MV-4-11 (cell line): ENCODE data around the gene DENND4A.

ENCODE experiments used
- DNase-seq: peaks from one replicate; lab custom pipeline; 2025; lab: John Stamatoyannopoulos, UW

Gene DENND4A

DNA sequence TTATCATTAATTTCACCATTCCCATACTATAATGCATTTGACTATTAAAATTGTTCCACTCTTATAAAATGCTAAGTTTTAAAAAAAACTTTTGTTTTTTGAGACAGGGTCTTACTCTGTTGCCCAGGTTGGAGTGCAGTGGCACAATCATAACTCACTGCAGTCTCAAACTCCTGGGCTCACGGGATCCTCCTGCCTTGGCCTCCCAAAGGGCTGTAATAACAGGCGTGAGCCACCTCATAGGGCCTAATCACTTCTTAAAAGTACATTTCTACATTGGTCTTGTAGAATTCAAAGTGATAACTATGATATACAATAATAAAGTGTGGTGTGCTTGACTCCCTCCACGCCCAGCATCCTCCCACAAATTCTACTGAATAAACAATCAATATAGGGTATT, 3.0 kb downstream of the DENND4A start:
- DNase-seq = no peak

DNA sequence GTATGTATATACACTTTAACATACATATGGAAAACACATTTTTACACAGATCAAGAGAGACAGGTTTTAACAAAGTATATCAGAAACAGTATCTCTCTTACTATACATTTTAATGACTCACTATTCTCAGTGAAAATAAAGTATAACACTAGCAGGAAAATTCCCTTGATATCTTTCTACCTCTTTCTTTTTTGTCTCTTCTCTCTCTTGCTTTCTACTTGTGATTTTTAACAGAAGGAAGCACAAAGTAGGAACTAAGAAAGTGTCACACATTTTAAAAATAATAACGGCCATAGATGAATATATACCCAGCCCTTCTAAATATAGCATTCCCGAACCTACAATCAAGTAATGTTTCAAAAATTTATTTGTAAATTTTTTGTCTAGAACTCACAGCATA, 4.8 kb downstream of the DENND4A start:
- DNase-seq = no peak

DNA sequence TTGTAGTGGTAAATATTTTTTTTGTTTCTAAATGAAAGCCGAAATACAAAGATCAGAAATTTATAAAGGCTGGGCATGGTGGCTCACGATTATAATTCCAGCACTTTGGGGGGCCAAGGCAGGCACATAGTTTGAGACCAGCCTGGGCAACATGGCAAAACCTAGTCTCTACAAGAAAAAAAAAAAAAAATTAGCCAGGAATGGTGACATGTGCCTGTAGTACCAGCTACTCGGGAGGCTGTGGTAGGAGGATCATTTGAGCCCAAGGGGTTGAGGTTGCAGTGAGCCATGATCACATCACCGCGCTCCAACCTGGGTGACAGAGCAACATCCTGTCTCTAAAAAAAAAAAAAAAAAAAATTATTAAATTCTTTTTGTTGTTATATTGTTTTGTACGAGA, 6.9 kb downstream of the DENND4A start:
- no peak for DNase-seq

DNA sequence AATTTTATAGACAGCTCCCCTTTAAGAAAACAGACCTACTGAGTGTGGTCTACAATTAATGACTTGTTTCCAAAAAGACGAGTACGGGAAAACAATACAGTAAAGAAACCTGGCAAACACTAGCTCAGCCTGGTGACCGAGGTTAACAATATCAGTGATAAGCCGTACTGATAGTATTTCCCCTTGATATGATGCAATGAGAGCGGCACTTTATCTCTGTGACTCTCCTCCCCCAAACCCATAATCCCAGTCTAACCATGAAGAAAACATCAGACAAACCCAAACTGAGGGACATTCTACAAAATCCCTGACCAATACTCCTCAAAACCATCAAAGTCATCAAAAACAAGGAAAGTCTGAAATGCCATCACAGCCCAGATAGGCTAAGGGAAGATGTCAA, 8.2 kb downstream of the DENND4A start:
- DNase-seq = peak; percentile 17

DNA sequence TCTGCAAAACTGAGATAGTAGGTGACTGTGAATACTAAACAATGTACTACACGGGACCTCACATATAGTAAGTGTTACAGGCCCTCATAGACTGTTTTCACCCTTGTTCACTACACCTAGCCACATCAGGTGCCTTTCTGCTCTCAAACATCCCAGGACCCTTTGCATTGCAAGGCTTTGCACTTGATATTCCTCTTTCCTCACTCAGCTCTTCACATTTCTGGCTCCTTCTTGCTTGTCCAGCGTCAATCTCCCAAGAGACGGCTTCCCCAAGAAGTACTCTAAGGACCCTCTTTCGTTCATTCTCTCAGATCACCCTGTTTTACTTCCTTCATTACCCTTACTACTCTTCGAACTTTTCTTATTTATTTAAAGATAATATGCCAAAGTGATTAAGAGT, 10.0 kb downstream of the DENND4A start:
- DNase-seq = no peak

DNA sequence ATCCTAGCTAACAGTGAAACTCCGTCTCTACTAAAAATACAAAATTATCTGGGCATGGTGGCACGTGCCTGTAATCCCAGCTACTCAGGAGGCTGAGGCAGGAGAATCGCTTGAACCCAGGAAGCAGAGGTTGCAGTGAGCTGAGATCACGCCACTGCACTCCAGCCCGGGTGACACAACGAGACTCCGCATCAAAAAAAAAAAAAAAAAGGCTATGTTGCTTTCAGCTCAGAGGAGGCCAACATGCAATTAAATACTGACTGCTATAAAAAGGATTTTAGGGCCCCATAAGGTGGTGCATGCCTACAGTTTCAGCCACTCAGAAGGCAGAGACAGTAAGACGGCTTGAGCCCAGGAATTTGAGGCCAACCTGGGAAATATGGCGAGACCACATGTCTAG, 13.4 kb downstream of the DENND4A start:
- peak; percentile 7 for DNase-seq

DNA sequence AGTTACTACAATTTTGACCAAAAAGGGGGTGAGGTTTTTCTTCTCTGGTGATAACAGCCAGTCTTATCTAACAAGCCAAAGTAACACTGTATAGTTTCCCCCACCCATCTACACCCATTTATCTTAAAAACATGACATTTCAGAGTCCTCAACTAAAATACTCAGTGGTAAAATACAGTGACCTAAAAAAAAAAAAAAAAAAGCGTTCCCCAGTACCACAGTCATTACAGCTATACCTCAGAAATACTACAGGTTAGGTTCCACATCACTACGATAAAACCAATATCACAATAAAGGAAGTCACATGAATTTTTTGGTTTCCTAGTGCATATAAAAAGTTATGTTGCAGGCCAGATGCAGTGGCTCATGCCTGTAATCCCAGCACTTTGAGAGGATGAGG, 13.8 kb downstream of the DENND4A start:
- DNase-seq = peak; percentile 9

DNA sequence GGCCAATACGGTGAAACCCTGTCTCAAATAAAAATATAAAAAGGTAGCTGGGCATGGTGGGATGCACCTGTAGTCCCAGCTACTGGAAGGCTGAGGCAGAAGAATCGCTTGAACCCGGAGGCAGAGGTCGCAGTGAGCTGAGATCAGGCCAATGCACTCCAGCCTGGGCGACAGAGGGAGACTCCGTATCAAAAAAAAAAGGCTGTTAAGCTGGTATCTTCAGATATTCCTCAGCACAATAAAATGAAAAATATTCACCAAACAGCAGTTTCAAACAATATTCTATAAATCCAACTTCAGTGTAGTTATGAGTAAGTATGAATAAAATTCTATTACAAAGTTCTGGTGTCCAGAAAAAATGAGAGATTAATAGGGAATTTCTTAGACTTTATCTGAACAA, 14.2 kb downstream of the DENND4A start:
- DNase-seq = no peak

DNA sequence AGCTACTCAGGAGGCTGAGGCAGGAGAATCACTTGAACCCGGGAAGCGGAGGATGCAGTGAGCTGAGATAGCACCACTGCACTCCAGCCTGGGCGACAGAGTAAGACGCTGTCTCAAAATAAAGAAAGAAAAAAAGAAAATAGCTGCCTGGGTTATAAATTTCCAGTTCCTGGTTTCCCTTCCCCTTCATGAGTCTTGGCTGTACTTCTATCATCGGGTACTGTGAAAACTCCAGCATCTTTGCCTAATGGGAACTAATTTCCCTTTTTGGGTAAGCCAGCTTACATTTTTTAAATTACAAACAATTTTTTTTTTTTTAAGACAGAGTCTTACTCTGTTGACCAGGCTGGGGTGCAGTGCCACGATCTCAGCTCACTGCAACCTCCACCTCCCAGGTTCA, 15.0 kb downstream of the DENND4A start:
- DNase-seq = peak; percentile 82

DNA sequence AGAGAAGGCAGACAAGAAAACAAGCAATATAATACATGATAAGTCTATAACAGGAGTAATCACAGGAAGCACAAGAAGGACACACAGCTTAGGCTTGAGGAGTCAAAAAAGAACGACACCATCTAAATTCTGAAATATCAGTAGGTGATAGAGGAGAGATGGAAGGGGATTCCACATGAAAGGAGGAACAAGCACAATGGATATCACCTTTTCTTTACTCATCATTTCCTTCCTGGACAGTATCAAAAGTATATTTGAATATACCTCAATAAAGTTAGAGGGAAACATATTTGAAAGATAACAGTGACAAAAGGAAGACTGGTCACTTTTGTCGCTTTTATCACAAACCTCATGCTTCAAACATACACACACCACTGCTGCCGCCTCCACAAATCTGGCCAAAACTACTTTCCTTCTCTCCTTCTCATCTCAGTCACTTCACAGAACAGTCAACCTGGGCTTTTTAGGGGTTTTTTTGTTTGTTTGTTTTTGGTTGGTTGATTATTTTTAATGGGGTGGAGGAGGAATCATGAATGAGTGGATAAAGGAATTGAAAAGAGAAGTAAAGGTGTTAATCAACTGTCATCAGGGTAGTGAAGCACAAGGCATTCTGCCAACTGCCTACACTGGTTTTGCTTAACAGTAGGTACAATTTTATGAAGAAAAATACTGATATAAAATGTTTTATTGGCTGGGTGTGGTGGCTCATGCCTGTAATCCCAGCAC, 18.5 kb downstream of the DENND4A start:
- DNase-seq = no peak

DNA sequence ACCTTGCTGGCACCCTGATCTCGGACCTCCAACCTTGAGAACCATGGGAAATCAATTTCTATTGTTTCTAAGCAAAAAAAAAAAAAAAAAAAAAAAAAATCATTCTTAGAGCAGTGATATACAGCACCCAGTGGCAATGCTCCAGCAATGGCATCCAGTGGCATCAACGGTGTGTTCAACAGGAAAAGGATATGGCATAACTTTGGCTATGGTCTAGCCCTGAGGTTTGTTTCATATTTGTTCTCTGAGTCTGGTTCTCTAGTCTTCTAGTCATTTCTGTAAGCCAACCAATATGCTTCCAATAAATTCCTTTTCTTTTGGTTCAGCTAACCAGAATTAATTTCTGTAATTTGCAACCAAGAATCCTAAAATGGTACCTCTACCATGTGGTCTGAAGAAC, 19.2 kb downstream of the DENND4A start:
- DNase-seq = peak; percentile 20

DNA sequence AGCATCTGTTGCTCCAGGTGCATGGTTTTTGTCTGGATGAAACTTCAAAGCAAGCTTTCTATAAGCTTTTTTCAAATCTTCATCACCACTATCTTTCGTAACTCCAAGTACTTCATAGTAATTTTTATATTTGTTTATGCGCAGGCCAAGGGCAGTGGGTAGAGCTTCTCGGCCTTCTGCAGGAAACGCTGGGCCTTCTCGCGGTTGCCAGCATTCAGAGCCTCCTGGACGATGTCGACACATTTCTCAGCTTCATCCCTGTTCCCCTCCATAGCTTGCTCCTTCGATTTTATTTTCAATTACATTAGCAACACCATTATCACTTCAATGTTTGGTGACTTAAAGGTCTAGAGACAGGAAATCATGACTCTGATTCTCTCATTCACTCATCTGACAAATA, 20.2 kb downstream of the DENND4A start:
- peak; percentile 34 for DNase-seq

DNA sequence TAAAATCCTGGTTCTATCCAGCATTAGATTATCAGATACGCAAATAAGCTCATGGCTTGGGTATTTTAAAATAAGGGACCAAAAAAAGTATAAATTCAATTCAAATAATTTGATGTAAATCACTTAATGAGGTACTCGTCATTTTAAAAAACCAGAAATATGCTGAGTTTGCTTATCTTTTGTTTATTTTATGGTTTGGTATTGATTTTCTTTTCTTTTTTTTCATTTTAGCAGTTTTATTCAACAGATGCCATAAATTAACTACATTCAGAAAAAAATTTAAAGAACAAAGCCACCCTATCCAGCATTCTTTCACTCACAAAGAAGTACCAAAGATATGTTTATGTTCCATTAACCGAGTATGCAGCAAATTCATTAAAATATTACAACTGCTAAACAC, 22.6 kb downstream of the DENND4A start:
- DNase-seq = no peak

DNA sequence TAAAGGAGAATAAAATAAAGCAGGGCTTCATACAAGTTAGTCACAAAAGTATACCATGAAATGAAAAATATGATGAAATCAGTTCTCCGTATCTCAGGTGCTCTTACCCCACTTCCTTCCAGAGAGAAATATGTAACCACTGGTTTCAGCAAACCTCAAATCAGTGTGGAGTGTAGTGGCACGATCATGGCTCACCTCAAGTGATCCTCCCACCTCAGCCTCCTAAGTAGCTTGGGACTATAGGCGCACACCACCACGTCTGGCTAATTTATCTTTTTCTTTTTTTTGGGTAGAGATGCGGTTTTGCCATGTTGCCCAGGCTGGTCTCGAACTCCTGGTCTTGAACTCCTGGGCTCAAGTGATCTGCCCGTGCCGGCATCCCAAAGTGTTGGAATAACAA, 24.2 kb downstream of the DENND4A start:
- DNase-seq = no peak

DNA sequence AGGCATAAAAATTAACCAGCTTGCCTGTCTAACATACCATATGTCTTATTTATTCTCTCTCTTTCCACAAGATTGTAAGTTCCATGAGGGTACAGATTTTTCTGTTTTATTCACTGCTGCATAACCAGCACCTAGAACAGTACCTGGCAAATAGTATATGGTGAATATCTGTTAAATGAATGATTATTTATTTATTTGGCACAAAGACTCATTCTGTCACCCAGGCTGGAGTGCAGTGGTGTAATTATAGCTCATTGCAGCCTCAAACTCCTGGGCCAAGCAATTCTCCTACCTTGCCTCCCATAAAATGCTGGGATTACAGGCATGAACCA, 24.9 kb downstream of the DENND4A start:
- no peak for DNase-seq

DNA sequence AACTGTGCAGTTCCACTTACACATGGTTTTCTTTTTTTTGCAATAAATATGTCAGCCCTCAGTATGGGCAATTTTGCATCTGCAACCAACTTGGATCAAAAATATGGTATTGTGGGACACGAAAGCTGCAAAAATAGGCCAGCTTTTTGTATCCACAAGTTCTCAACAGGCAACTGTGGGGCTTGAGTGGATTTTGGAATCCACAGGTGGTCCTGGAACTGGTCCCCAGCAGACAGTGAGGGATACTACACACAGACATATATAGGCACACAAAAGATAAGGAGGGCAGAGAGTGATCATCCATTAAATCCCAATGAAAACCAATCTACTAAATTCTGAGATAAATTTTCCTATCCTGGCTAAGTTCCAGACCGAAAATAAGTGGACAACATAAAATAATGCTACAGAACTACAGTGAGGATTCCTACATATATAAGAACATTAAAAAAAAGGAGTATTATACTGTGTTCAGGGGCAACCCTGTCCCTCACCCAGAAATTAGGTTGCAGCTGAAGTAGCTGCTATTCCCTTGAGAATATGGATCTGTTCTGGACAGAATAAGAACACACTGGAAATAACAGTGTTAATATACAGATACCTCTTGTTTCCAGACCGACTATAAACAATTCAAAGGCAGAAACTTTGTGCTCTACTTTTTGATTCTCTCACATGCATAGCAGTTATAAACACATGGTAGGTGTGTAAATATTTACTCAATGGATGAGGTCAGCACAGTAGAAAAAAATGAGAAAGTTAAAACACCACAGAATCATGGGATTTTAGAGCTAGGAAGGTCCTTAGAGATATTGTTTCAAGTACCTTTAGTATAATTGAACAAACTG, 25.4 kb downstream of the DENND4A start:
- DNase-seq = no peak

DNA sequence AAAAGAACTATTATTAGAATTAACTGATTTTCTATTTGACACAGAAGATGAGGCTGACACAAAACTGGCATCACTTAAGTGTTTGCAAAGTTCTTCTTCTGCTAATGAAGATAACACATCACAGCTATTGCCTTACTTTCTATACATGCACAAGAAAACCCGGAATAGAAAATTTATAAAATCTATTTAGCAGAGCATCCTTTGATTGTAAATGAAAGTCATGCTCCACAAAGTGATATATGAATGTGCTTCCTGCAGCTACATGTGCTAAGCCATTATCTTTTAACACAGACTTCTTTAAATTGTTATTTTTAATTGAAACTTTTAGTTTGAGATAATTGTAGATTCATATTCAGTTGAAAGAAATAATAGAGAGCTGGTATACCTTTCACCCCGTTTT, 27.0 kb downstream of the DENND4A start:
- DNase-seq = no peak

DNA sequence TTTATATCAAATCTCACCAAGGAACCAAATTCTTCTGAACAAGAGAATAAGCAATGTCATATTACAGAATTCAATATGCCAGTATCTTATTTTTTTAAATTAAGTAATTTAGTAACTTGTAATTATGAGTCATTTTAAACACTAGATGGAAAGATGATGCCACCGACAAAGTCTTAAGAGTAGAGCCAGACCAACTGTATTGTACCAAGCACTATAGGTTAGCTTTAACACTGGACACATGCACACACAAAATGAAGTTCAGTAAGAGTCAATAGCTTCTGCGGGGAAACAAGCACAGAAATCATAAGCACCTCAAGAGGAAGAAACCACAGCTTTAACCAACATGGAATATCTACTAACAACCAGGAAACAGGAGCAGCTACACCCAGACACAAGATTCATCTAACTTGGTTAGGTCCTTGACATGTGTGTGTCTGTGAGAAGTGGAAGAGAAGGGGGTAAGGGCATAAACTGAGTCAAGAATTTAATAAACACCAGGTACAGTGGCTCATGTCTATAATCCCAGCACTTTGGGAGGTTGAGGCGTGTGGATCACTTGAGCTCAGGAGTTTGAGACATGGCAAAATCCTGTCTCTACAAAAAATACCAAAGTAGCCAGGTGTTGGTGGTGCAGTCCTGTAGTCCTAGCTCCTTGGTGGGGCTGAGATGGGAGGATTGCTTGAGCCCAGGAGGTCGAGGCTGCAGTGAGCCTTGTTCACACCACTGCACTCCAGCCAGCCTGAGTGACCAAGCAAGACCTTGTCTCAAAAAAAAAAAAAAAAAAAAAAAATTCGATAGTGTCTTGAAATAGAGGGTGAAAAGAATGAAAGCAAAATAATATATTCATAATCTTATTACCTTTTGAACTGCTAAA, 28.9 kb downstream of the DENND4A start:
- DNase-seq = no peak

DNA sequence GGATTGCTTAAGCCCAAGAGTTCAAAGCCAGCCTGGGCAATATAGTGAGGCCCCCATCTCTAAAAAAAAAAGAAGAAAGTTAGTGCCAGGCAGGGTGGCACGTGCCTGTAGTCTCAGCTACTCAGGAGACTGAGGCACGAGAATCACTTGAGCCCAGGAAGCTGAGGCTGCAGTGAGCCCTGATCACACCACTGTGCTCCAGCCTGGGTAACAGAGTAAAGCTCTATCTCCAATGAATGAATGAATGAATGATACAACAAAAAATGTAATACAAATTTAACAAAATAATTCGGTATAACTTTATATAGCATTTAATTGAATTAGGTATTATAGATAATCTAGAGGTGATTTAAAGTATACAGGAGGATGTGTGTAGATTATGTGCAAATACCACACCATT, 29.7 kb downstream of the DENND4A start:
- no peak for DNase-seq

DNA sequence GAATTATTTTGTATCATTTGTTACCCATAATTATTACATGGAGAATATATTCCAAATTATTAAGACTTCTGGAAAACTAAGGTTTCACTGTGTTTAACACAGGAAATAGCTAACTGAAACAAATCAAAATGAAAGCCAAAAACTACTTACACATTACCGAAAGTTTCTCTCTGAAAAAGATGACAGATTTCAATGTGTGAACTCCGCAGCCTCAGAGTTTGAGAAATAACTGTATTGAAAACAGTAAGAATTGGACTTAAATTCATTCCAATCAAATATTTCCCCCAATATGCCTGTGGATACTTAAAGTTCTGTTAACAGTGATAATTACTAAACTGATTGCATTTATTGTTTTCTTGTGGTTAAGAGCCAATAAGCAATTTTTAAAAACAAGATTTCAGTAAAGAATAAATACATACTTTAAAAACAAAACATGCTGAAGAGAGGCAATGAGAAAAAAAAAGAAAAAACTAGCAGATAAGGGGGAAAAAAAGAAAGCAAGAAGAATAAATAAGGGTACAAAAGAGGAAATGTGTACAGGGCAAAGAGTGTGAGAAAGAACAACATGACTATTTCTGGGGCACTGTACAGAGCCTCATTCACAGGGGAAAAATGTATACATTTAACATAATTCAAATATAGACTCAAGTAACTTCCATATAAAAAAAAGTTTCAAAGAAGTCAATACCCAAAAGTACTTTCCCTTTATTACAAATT, 30.7 kb downstream of the DENND4A start:
- no peak for DNase-seq

DNA sequence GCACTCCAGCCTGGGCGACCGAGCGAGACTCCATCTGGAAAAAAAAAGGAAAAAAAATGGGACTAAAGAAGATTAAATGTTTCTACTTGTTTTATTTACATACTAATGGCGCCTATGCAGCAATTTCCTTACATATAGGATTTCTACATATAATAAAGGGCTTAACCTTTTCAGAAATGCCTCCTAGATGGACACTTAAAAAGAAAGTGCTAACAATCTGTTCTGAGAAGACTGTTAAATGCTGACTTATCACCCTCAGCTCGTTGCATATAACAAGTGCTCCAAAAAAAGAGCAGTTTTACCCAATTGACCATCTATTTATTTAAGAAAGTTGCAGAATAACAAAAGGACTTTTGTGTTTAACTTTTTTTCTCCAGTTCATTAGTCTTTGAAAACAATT, 32.7 kb downstream of the DENND4A start:
- DNase-seq = no peak

DNA sequence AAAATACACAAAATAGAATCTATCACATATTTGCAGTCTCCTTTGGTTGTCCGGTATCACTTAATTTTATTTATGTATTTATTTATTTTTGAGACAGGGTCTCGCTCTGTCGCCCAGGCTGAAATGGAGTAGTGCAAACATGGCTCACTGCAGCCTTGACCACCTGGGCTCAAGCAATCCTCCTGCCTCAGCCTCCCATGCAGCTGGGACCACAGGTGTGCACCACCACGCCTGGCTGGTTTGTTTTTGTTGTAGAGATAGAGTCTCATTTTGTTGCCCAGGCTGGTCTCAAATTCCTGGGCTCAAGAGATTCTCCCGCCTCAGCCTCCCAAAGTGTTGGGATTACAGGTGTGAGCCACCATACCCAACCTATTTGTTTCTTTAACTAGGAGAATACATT, 33.9 kb downstream of the DENND4A start:
- DNase-seq = no peak
